GM20000 (cell line): ENCODE measurements around the gene CUX1.
"Not testable (repeated sequence)": the region's sequence is repeated elsewhere in the genome, so short reads cannot be mapped to it uniquely, and the experiment has no call there.

ENCODE experiments used
- DNase-seq: peaks from one replicate; pipeline ENCODE4 v3.0.0; 2012; ENCODE audit warnings: low spot score
- TF ChIP-seq, protein P1 (sequence below): IDR thresholded peaks from 2 replicates; pipeline ENCODE4 v1.5.1; 2012; ENCODE audit warnings: mild to moderate bottlenecking, control low read depth; ENCODE audit errors: extremely low read depth, missing control alignments

Gene CUX1

DNA sequence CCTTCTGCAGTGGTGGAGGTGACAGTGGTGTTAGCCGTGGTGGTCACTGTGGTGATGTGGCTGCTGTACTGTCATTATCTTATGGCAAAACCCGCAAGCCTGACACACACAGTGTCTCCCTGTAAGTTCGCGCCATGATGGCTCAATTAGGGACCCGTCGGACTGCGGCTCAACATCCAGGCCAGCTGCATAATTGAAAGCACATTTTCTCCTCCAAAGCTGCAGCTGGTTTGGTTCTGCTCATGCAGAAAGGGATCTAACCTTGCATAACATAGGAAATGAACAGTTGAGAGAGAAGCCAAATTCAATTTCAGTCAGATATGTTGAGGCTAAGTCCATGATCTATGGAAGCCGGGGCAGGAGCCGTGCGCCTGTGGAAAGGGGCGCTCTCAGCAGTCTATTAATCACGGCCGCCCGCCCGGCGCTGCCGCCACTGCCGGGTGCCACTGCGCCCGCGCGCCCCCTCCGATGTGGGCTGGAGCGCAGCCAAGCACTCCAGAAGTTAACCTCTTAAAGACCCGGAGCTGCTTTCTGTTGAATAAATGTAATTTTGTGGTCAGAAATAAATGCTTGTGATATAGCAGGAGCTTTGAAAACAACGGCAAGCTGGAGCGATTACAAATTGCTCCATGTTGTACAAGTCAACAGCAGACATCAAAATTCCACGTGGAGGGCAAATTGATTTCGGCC, 227.7 kb downstream of the CUX1 start:
- DNase-seq: no peak
- TF ChIP-seq, protein P1, sequence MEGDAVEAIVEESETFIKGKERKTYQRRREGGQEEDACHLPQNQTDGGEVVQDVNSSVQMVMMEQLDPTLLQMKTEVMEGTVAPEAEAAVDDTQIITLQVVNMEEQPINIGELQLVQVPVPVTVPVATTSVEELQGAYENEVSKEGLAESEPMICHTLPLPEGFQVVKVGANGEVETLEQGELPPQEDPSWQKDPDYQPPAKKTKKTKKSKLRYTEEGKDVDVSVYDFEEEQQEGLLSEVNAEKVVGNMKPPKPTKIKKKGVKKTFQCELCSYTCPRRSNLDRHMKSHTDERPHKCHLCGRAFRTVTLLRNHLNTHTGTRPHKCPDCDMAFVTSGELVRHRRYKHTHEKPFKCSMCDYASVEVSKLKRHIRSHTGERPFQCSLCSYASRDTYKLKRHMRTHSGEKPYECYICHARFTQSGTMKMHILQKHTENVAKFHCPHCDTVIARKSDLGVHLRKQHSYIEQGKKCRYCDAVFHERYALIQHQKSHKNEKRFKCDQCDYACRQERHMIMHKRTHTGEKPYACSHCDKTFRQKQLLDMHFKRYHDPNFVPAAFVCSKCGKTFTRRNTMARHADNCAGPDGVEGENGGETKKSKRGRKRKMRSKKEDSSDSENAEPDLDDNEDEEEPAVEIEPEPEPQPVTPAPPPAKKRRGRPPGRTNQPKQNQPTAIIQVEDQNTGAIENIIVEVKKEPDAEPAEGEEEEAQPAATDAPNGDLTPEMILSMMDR: no peak

GRCh38 chr7:102045681-102046372, 228.4 kb downstream of the CUX1 start:
- TF ChIP-seq, protein P1: no peak
- DNase-seq: peak; percentile 45

GRCh38 chr7:102046373-102047117, 229.1 kb downstream of the CUX1 start:
- no peak for DNase-seq
- TF ChIP-seq, protein P1: no peak

GRCh38 chr7:102047167-102047566, 229.7 kb downstream of the CUX1 start:
- TF ChIP-seq, protein P1: no peak
- no peak for DNase-seq

GRCh38 chr7:102049765-102050164, 232.3 kb downstream of the CUX1 start:
- DNase-seq: no peak
- TF ChIP-seq, protein P1: no peak

DNA sequence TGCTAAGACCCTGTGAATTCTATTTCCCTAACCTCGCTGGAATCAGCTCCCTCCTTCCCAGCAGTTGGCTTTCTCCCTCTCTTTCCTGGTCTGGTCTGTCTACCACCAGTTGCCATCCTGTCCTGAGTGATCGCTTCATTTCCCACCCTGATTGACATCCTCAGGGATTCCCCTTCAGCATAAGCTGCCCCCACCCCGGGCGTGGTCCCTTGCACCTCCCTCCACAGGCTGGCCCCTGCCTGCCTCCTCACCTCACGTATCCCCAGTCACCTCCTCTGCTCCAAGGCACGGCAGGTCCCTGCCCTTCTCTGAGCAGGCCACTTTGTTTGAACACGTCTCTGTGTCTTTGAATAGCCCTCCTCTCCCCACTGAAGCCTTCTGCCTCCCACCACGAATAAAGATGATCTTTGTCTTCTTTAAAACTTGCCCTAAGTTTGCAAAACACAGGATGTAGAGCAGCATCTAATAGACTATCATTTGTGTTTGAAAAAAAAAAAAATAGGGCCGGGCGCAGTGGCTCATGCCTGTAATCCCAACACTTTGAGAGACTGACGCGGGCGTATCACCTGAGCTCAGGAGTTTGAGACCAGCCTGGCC, 233.5 kb downstream of the CUX1 start:
- DNase-seq: no peak
- TF ChIP-seq, protein P1: no peak

- not testable (repeated sequence) for DNase-seq
Observed at GRCh38 chr7:102051736-102052135, 234.3 kb downstream of the CUX1 start.
